ENCODE results near the gene HNRNPLL.

- TF ChIP-seq CTCF (IDR thresholded peaks at IDR 0.05; ENCODE audit: low read depth, low read length) (peak; percentile 29), POLR2A (IDR thresholded peaks at IDR 0.05; ENCODE audit: extremely low read depth, insufficient read length) (no peak), MAX (IDR thresholded peaks at IDR 0.05; ENCODE audit: low read depth, low read length) (no peak), MYC (IDR thresholded peaks at IDR 0.05; ENCODE audit: low read depth, low read length) (no peak)
Observed at GRCh38 chr2:38539086-38539485, 63.6 kb downstream of the HNRNPLL start.

Measured in NB4 (cell line).